GM23338 (cell line): ENCODE results near the gene UGT8. TPM values are rescaled to one million over a fixed set of nuclear protein-coding genes. Genes with fewer than 3 reads are reported as not detected.
A peak's percentile ranks its signal among the peaks of the same experiment; 100 is the strongest.

Source experiments
- ATAC-seq: fragments of 200-7000 bp; cut with Tn5 transposase; 3 replicates; pipeline ENCODE4 v1.9.1; 2020
- DNase-seq: peaks from one replicate; pipeline ENCODE4 v3.0.0-alpha.2; 2015; ENCODE audit warnings: low spot score
- H2AFZ ChIP-seq: fragments of 200-600 bp; sonication (generic); 2 replicates; pipeline ENCODE4 v1.8.0; 2016; ENCODE audit warnings: antibody characterized with exemption, mild to moderate bottlenecking, moderate library complexity
- H3F3A ChIP-seq: fragments of 200-600 bp; sonication (generic); replicated peaks from 2 replicates; pipeline ENCODE4 v1.8.0; 2017; ENCODE audit warnings: antibody characterized with exemption, mixed run types, low read depth
- H3K27ac ChIP-seq: fragments of 200-600 bp; sonication (generic); 2 replicates; pipeline ENCODE4 v1.6.1; 2016; ENCODE audit warnings: low read depth
- H3K27me3 ChIP-seq: fragments of 200-600 bp; sonication (generic); 2 replicates; pipeline ENCODE4 v1.8.0; 2016; ENCODE audit warnings: mild to moderate bottlenecking, mixed run types, moderate library complexity; ENCODE audit not compliant: insufficient read depth
- H3K36me3 ChIP-seq: fragments of 200-600 bp; sonication (generic); 2 replicates; pipeline ENCODE4 v1.8.0; 2016; ENCODE audit warnings: mild to moderate bottlenecking; ENCODE audit not compliant: insufficient read depth
- H3K4me1 ChIP-seq: fragments of 200-600 bp; sonication (generic); 2 replicates; pipeline ENCODE4 v1.8.0; 2016; ENCODE audit warnings: mild to moderate bottlenecking, moderate library complexity; ENCODE audit not compliant: insufficient read depth
- H3K4me2 ChIP-seq: fragments of 200-600 bp; sonication (generic); 2 replicates; pipeline ENCODE4 v1.7.1; 2017; ENCODE audit warnings: mixed run types
- H3K4me3 ChIP-seq: fragments of 200-600 bp; sonication (generic); 2 replicates; pipeline ENCODE4 v1.6.1; 2016; ENCODE audit warnings: mixed run types
- H3K79me2 ChIP-seq: fragments of 200-600 bp; sonication (generic); replicated peaks from 2 replicates; pipeline ENCODE4 v1.8.0; 2017; ENCODE audit warnings: mild to moderate bottlenecking; ENCODE audit not compliant: insufficient read depth
- H3K9me2 ChIP-seq: fragments of 200-600 bp; sonication (generic); 2 replicates; pipeline ENCODE4 v1.8.0; 2017; ENCODE audit not compliant: insufficient read depth
- H4K20me1 ChIP-seq: fragments of 200-600 bp; sonication (generic); replicated peaks from 2 replicates; pipeline ENCODE4 v1.8.0; 2017; ENCODE audit warnings: mild to moderate bottlenecking; ENCODE audit not compliant: insufficient read depth
- H3K27ac Mint-ChIP-seq: 2 replicates; pipeline ENCODE4 v1.8.0; 2020; ENCODE audit warnings: inconsistent platforms, mild to moderate bottlenecking, moderate library complexity, mixed read lengths
- H3K27me3 Mint-ChIP-seq: 3 replicates; pipeline ENCODE4 v1.8.0; 2022; ENCODE audit warnings: low read depth, mild to moderate bottlenecking, moderate library complexity, mixed read lengths, inconsistent platforms; ENCODE audit not compliant: insufficient read depth, poor library complexity
- H3K36me3 Mint-ChIP-seq: 3 replicates; pipeline ENCODE4 v1.8.0; 2021; ENCODE audit warnings: low read depth, mild to moderate bottlenecking, inconsistent platforms, moderate library complexity, mixed read lengths
- H3K4me1 Mint-ChIP-seq: 3 replicates; pipeline ENCODE4 v1.8.0; 2020; ENCODE audit warnings: mild to moderate bottlenecking, inconsistent platforms, mixed read lengths
- H3K4me3 Mint-ChIP-seq: 3 replicates; pipeline ENCODE4 v1.8.0; 2021; ENCODE audit warnings: moderate library complexity, mild to moderate bottlenecking, inconsistent platforms, mixed read lengths
- H3K9me3 Mint-ChIP-seq: 3 replicates; pipeline ENCODE4 v1.8.0; 2020; ENCODE audit warnings: moderate library complexity, mild to moderate bottlenecking, inconsistent platforms, mixed read lengths
- CREB1 ChIP-seq: fragments of 250-450 bp; sonication (Bioruptor Pico); IDR thresholded peaks from 2 replicates; pipeline ENCODE4 v1.5.0; 2020; ENCODE audit warnings: low read depth, mild to moderate bottlenecking, moderate library complexity
- ETS1 ChIP-seq: IDR thresholded peaks from 2 replicates; pipeline ENCODE4 v1.6.1; 2016; ENCODE audit warnings: antibody characterized with exemption
- EZH2 ChIP-seq: fragments of 200-600 bp; sonication (generic); IDR thresholded peaks from one replicate; pipeline ENCODE4 v1.8.0; 2017; ENCODE audit warnings: antibody characterized with exemption, mild to moderate bottlenecking, low read depth; ENCODE audit not compliant: unreplicated experiment
- NANOG ChIP-seq: IDR thresholded peaks from 2 replicates; pipeline ENCODE4 v1.6.1; 2016; ENCODE audit warnings: antibody characterized with exemption, borderline replicate concordance
- STAT1 ChIP-seq: IDR thresholded peaks from one replicate; pipeline ENCODE4 v1.6.1; 2016; ENCODE audit warnings: antibody characterized with exemption; ENCODE audit not compliant: unreplicated experiment
- polyA plus RNA-seq: library from polyadenylated mRNA; unstranded; fragments of >200 nt; fragmentation: Nextera tagmentation; extraction: Ambion mirVana; gene quantifications from 2 replicates; pipeline ENCODE4 v1.2.1, GENCODE V29; 2016
- total RNA-seq: library from RNA; depleted of rRNA; stranded (reverse); fragments of >200 nt; shearing (Covaris generic); gene quantifications from 2 replicates; pipeline ENCODE4 v1.2.3, GENCODE V29; 2014
- TF ChIP-seq, protein P1 (sequence below): IDR thresholded peaks from one replicate; pipeline ENCODE4 v1.6.1; 2018; ENCODE audit warnings: antibody characterized with exemption; ENCODE audit not compliant: unreplicated experiment
- TF ChIP-seq, protein P2 (sequence below): fragments of 250-450 bp; sonication (Bioruptor Pico); IDR thresholded peaks from 2 replicates; pipeline ENCODE4 v1.5.0; 2020; ENCODE audit warnings: mild to moderate bottlenecking, moderate library complexity

The UGT8 gene
- total and polyA plus RNA-seq, 2 experiments from 2014 or later: 14.9 to 39.0 TPM

- TF ChIP-seq STAT1 (no peak), EZH2 (no peak)
Measured at GRCh38 chr4:114717432-114717831, 118.8 kb downstream of the UGT8 start (continued).

DNA sequence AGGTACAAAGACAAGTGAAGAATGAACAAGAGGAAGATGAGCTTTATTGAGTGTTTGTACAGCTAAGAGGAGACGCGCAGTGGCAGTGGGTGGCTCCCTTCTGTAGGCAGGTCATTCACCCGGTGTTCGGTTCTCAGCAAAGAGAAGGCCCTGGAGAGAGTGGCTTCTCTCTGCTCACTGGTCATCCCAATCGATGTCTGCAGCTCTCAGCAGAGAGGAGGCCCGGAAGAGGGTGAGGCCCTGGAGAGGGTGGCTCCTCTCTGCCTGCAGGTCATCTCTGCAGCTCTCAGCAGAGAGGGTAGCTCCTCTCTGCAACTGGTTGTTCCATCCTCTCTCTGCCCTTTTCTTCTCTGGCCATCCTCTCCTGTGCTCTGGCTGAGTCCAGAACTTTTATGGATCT is 126.5 kb downstream of the UGT8 start:
- Histone ChIP-seq H3K36me3 (no peaks in the 10 kb centered on the region), H3K27ac (no peak overlapping the region), H3K27me3 (no peaks in the 10 kb centered on the region), H3K9me2 (no peaks in the 10 kb centered on the region; the same call in 1 of the 2 replicates), H3F3A (no peaks in the 10 kb centered on the region), H3K4me3 (no peak overlapping the region), H3K4me1 (peaks cover 10% of the 10 kb centered on the region; the same call in 1 of the 2 replicates), H3K79me2 (no peaks in the 10 kb centered on the region), H2AFZ (peak overlapping the region; percentile 14; the same call in 1 of the 2 replicates), H4K20me1 (no peaks in the 10 kb centered on the region), H3K4me2 (no peak overlapping the region)
- Mint-ChIP-seq H3K4me3 (no peak overlapping the region), H3K9me3 (no peaks in the 10 kb centered on the region; the same call in 2 of the 3 replicates), H3K36me3 (no peaks in the 10 kb centered on the region; the same call in 2 of the 3 replicates), H3K27me3 (no peaks in the 10 kb centered on the region), H3K4me1 (peaks cover 34% of the 10 kb centered on the region), H3K27ac (no peak overlapping the region; the same call in 1 of the 2 replicates)
- ATAC-seq (no peak), DNase-seq (no peak)
- no peak for TF ChIP-seq CREB1 (CRISPR knock-in tag)
- no peak for TF ChIP-seq EZH2
- TF ChIP-seq, protein P1, sequence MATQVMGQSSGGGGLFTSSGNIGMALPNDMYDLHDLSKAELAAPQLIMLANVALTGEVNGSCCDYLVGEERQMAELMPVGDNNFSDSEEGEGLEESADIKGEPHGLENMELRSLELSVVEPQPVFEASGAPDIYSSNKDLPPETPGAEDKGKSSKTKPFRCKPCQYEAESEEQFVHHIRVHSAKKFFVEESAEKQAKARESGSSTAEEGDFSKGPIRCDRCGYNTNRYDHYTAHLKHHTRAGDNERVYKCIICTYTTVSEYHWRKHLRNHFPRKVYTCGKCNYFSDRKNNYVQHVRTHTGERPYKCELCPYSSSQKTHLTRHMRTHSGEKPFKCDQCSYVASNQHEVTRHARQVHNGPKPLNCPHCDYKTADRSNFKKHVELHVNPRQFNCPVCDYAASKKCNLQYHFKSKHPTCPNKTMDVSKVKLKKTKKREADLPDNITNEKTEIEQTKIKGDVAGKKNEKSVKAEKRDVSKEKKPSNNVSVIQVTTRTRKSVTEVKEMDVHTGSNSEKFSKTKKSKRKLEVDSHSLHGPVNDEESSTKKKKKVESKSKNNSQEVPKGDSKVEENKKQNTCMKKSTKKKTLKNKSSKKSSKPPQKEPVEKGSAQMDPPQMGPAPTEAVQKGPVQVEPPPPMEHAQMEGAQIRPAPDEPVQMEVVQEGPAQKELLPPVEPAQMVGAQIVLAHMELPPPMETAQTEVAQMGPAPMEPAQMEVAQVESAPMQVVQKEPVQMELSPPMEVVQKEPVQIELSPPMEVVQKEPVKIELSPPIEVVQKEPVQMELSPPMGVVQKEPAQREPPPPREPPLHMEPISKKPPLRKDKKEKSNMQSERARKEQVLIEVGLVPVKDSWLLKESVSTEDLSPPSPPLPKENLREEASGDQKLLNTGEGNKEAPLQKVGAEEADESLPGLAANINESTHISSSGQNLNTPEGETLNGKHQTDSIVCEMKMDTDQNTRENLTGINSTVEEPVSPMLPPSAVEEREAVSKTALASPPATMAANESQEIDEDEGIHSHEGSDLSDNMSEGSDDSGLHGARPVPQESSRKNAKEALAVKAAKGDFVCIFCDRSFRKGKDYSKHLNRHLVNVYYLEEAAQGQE: no peak
- TF ChIP-seq ETS1: no peak
- no peak for TF ChIP-seq NANOG

DNA sequence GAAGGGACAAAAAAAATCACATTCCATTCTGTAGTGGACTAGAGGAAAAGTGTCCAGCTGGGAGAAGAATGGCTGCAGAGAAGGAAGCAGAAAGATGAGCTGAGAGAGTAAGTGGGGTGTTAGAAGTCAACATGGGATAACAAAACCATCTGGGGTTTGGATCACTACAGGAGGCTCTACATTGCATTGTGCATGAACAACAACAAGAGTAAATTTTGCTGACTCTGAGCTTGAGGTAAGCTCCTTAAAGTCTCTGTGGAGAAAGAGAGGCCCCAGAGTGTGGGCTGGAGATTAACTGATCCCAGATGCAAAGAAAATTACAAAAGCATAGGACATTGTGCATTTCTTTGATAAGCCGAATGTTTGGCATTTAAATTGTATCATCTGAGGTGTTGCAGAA is 128.9 kb downstream of the UGT8 start:
- Histone ChIP-seq H3K4me1 (peaks cover 10% of the 10 kb centered on the region; the same call in 1 of the 2 replicates), H4K20me1 (no peaks in the 10 kb centered on the region), H3K4me3 (no peak overlapping the region), H3K79me2 (no peaks in the 10 kb centered on the region), H3K27me3 (no peaks in the 10 kb centered on the region), H3K36me3 (no peaks in the 10 kb centered on the region), H3K9me2 (no peaks in the 10 kb centered on the region; the same call in 1 of the 2 replicates), H2AFZ (no peak overlapping the region), H3K27ac (no peak overlapping the region), H3K4me2 (no peak overlapping the region), H3F3A (no peaks in the 10 kb centered on the region)
- DNase-seq: peak; percentile 8
- Mint-ChIP-seq H3K4me3 (no peak overlapping the region), H3K36me3 (no peaks in the 10 kb centered on the region; the same call in 2 of the 3 replicates), H3K4me1 (peaks cover 26% of the 10 kb centered on the region), H3K27me3 (no peaks in the 10 kb centered on the region), H3K27ac (peak overlapping the region; percentile 31), H3K9me3 (no peaks in the 10 kb centered on the region; the same call in 2 of the 3 replicates)
- no peak for TF ChIP-seq EZH2
- TF ChIP-seq, protein P2, sequence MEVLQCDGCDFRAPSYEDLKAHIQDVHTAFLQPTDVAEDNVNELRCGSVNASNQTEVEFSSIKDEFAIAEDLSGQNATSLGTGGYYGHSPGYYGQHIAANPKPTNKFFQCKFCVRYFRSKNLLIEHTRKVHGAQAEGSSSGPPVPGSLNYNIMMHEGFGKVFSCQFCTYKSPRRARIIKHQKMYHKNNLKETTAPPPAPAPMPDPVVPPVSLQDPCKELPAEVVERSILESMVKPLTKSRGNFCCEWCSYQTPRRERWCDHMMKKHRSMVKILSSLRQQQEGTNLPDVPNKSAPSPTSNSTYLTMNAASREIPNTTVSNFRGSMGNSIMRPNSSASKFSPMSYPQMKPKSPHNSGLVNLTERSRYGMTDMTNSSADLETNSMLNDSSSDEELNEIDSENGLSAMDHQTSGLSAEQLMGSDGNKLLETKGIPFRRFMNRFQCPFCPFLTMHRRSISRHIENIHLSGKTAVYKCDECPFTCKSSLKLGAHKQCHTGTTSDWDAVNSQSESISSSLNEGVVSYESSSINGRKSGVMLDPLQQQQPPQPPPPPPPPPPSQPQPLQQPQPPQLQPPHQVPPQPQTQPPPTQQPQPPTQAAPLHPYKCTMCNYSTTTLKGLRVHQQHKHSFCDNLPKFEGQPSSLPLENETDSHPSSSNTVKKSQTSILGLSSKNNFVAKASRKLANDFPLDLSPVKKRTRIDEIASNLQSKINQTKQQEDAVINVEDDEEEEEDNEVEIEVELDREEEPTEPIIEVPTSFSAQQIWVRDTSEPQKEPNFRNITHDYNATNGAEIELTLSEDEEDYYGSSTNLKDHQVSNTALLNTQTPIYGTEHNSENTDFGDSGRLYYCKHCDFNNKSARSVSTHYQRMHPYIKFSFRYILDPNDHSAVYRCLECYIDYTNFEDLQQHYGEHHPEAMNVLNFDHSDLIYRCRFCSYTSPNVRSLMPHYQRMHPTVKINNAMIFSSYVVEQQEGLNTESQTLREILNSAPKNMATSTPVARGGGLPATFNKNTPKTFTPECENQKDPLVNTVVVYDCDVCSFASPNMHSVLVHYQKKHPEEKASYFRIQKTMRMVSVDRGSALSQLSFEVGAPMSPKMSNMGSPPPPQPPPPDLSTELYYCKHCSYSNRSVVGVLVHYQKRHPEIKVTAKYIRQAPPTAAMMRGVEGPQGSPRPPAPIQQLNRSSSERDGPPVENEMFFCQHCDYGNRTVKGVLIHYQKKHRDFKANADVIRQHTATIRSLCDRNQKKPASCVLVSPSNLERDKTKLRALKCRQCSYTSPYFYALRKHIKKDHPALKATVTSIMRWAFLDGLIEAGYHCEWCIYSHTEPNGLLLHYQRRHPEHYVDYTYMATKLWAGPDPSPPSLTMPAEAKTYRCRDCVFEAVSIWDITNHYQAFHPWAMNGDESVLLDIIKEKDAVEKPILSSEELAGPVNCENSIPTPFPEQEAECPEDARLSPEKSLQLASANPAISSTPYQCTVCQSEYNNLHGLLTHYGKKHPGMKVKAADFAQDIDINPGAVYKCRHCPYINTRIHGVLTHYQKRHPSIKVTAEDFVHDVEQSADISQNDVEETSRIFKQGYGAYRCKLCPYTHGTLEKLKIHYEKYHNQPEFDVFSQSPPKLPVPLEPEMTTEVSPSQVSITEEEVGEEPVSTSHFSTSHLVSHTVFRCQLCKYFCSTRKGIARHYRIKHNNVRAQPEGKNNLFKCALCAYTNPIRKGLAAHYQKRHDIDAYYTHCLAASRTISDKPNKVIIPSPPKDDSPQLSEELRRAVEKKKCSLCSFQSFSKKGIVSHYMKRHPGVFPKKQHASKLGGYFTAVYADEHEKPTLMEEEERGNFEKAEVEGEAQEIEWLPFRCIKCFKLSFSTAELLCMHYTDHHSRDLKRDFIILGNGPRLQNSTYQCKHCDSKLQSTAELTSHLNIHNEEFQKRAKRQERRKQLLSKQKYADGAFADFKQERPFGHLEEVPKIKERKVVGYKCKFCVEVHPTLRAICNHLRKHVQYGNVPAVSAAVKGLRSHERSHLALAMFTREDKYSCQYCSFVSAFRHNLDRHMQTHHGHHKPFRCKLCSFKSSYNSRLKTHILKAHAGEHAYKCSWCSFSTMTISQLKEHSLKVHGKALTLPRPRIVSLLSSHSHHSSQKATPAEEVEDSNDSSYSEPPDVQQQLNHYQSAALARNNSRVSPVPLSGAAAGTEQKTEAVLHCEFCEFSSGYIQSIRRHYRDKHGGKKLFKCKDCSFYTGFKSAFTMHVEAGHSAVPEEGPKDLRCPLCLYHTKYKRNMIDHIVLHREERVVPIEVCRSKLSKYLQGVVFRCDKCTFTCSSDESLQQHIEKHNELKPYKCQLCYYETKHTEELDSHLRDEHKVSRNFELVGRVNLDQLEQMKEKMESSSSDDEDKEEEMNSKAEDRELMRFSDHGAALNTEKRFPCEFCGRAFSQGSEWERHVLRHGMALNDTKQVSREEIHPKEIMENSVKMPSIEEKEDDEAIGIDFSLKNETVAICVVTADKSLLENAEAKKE (CRISPR knock-in tag): peak; percentile 37; the same call in 1 of the 2 replicates
- ATAC-seq: peak; percentile 64
